ENCODE measurements around the gene GGA1.

GRCh38 chr22:37664249-37665101 lies 55.8 kb downstream of the GGA1 start:
- TF ChIP-seq CTCF (IDR thresholded peaks at IDR 0.05): no peak
- TF ChIP-seq POLR2AphosphoS5 (IDR thresholded peaks at IDR 0.05): no peak
- no peak for TF ChIP-seq POLR2A (IDR thresholded peaks at IDR 0.05)

Measured in gastroesophageal sphincter (tissue), 3 donors.